ENCODE data around the gene CNN1.

CNN1 gene

GRCh38 chr19:11513946-11514345, 24.7 kb upstream of the CNN1 start:
- Histone ChIP-seq H3K27me3 (ENCODE audit: insufficient read depth, low read length, poor library complexity, severe bottlenecking) (no peaks in the 10 kb centered on the region), H3K4me1 (ENCODE audit: insufficient read depth, low read length, poor library complexity, severe bottlenecking) (no peaks in the 10 kb centered on the region), H3K9me3 (ENCODE audit: insufficient read depth, low read depth, low read length) (no peaks in the 10 kb centered on the region), H3K79me2 (ENCODE audit: insufficient read depth, low read length) (no peaks in the 10 kb centered on the region), H3F3A (ENCODE audit: low read depth) (no peaks in the 10 kb centered on the region), H3K9ac (ENCODE audit: low read depth, low read length, poor library complexity, severe bottlenecking) (no peak overlapping the region), H2AFZ (ENCODE audit: low read length) (no peak overlapping the region), H3K4me3 (ENCODE audit: low read length, poor library complexity, severe bottlenecking) (no peak overlapping the region), H3K4me2 (ENCODE audit: low read depth, low read length, poor library complexity, severe bottlenecking) (no peak overlapping the region), H3K36me3 (ENCODE audit: insufficient read depth, low read length) (no peaks in the 10 kb centered on the region), H4K20me1 (ENCODE audit: insufficient read depth, low read length, poor library complexity, severe bottlenecking) (no peaks in the 10 kb centered on the region), H3K9me2 (replicated peaks; ENCODE audit: low read depth, low read length) (no peaks in the 10 kb centered on the region)
- no peak for TF ChIP-seq EZH2phosphoT487 (IDR thresholded peaks at IDR 0.05; ENCODE audit: borderline replicate concordance)
- no peak for TF ChIP-seq CTCF (conservative IDR thresholded peaks at IDR 0.05; ENCODE audit: low read length)

GRCh38 chr19:11519138-11519537, 19.5 kb upstream of the CNN1 start:
- Histone ChIP-seq H3K79me2 (ENCODE audit: insufficient read depth, low read length) (no peaks in the 10 kb centered on the region), H4K20me1 (ENCODE audit: insufficient read depth, low read length, poor library complexity, severe bottlenecking) (no peaks in the 10 kb centered on the region), H3K36me3 (ENCODE audit: insufficient read depth, low read length) (no peaks in the 10 kb centered on the region), H3K27me3 (ENCODE audit: insufficient read depth, low read length, poor library complexity, severe bottlenecking) (no peaks in the 10 kb centered on the region), H3K4me1 (ENCODE audit: insufficient read depth, low read length, poor library complexity, severe bottlenecking) (no peaks in the 10 kb centered on the region), H3K4me3 (ENCODE audit: low read length, poor library complexity, severe bottlenecking) (no peak overlapping the region), H3K4me2 (ENCODE audit: low read depth, low read length, poor library complexity, severe bottlenecking) (no peak overlapping the region), H3F3A (ENCODE audit: low read depth) (no peaks in the 10 kb centered on the region), H2AFZ (ENCODE audit: low read length) (no peak overlapping the region), H3K9ac (ENCODE audit: low read depth, low read length, poor library complexity, severe bottlenecking) (no peak overlapping the region), H3K9me2 (replicated peaks; ENCODE audit: low read depth, low read length) (no peaks in the 10 kb centered on the region), H3K9me3 (ENCODE audit: insufficient read depth, low read depth, low read length) (no peaks in the 10 kb centered on the region)
- TF ChIP-seq EZH2phosphoT487 (IDR thresholded peaks at IDR 0.05; ENCODE audit: borderline replicate concordance) = no peak
- no peak for TF ChIP-seq CTCF (conservative IDR thresholded peaks at IDR 0.05; ENCODE audit: low read length)

- H3K9me3 ChIP-seq (ENCODE audit: insufficient read depth, low read depth, low read length) = no peaks in the 10 kb centered on the region
- H4K20me1 ChIP-seq (ENCODE audit: insufficient read depth, low read length, poor library complexity, severe bottlenecking) = peaks cover 3% of the 10 kb centered on the region
- H3K79me2 ChIP-seq (ENCODE audit: insufficient read depth, low read length) = peaks cover 11% of the 10 kb centered on the region; the same call in 1 of the 2 replicates
- H3K4me2 ChIP-seq (ENCODE audit: low read depth, low read length, poor library complexity, severe bottlenecking) = peak within 1 kb of the TSS; percentile 92
- TF ChIP-seq EZH2phosphoT487 (IDR thresholded peaks at IDR 0.05; ENCODE audit: borderline replicate concordance) (no peak), CTCF (conservative IDR thresholded peaks at IDR 0.05; ENCODE audit: low read length) (no peak)
- H3F3A ChIP-seq (ENCODE audit: low read depth) = no peaks in the 10 kb centered on the region
- H3K9me2 ChIP-seq (replicated peaks; ENCODE audit: low read depth, low read length) = no peaks in the 10 kb centered on the region
- H3K27me3 ChIP-seq (ENCODE audit: insufficient read depth, low read length, poor library complexity, severe bottlenecking) = no peaks in the 10 kb centered on the region
- H2AFZ ChIP-seq (ENCODE audit: low read length) = peak within 1 kb of the TSS; percentile 91
- peak within 1 kb of the TSS; percentile 53 for H3K9ac ChIP-seq (ENCODE audit: low read depth, low read length, poor library complexity, severe bottlenecking)
- H3K36me3 ChIP-seq (ENCODE audit: insufficient read depth, low read length) = no peaks in the 10 kb centered on the region
- H3K4me1 ChIP-seq (ENCODE audit: insufficient read depth, low read length, poor library complexity, severe bottlenecking) = peaks cover 6% of the 10 kb centered on the region
- H3K4me3 ChIP-seq (ENCODE audit: low read length, poor library complexity, severe bottlenecking) = peak within 1 kb of the TSS; percentile 83
Observed at GRCh38 chr19:11528551-11529341, 9.9 kb upstream of the CNN1 start, which contains the start of gene ECSIT. TSS of gene ECSIT (minus strand) at chr19:11529134. CDS start at chr19:11519170, 9,964 bp downstream.

Data from Loucy (cell line).